Coronary artery (tissue), 2 donors: ENCODE results near the gene GRIN1.

ENCODE experiments used
- DNase-seq: peaks from one replicate; pipeline ENCODE4 v3.0.0-alpha.2; 2017; ENCODE audit warnings: low spot score
- H3K27ac ChIP-seq, 2 donors: fragments of 200-600 bp; sonication (generic); one replicate each; pipeline ENCODE4 v1.5.1; 2016 to 2019
- H3K4me3 ChIP-seq: fragments of 200-600 bp; sonication (generic); 2 replicates; pipeline ENCODE4 v1.5.1; 2016; ENCODE audit warnings: mild to moderate bottlenecking, moderate library complexity
- CTCF ChIP-seq: fragments of 200-600 bp; sonication (generic); IDR thresholded peaks from one replicate; pipeline ENCODE4 v1.5.1; 2019; ENCODE audit warnings: antibody characterized with exemption

The GRIN1 gene

DNA sequence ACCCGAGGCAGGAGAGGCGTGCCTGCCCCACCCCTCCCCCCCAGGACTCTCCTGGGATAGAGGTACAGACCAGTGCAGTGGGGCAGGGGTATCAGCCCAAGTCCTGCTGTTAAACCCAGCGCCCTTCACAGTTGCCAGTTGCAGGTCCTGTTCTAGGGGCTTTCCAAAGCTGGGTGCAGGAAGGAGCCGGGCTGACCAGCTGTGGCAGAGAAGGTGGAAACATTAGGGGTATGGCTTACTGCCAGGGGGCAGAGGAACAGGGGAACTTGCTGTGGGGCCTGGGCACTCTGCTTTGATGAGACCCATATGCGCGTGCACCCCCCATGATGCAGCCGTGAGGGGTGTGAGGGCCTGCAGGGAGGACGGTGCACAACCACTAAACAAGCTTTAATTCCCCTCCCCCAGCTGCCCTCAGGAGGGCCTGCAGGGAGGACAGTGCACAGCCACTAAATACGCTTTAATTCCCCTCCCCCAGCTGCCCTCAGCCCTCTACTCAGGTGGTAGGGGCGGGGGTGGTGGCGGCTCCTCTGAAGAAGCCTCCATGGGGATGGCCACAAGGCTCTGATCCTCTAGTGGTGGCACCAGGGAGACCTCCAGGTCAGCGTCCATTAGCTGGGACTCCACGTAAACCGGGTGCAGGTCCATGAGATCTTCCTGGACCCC is 31.7 kb downstream of the GRIN1 start:
- Histone ChIP-seq H3K4me3 (no peak overlapping the region), H3K27ac (no peak overlapping the region)
- DNase-seq = no peak
- TF ChIP-seq CTCF = no peak

DNA sequence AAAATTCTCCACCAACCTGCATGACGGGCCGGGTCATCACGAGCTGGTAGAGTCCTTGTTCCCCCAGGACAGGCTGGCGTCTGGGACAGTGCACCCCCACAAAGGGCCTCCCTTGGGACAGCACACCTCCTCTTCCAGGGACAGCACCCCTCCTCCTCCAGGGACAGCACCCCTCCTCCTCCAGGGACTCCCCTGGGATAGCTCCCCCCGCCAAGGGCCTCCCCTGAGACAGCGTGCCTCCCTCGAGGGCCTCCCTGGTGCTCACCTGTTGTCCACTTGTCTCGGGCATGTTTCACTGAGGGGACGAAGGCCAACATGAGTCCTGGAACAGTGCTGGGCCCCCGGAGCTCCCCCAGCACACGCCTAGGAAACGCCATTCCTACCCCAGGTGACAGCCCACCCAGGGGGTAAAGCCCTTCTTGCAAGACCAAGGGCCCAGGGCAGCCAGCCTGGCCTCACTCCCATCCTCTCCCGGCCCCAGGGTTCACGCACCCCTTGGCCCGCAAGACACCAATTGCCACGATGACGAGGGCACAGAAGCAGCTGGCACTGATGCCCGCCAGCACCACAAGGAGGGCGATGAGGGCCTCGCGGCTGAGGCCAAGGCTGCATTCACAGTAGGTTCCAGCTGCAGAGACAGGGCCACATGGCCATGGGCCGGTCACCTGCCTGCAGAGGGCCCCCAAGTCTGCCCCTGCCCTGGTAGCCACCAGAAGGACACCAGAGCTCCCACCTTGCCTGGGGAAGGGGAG is 32.4 kb downstream of the GRIN1 start:
- no peak for DNase-seq
- TF ChIP-seq CTCF = no peak
- H3K27ac ChIP-seq = no peak overlapping the region
- no peak overlapping the region for H3K4me3 ChIP-seq

DNA sequence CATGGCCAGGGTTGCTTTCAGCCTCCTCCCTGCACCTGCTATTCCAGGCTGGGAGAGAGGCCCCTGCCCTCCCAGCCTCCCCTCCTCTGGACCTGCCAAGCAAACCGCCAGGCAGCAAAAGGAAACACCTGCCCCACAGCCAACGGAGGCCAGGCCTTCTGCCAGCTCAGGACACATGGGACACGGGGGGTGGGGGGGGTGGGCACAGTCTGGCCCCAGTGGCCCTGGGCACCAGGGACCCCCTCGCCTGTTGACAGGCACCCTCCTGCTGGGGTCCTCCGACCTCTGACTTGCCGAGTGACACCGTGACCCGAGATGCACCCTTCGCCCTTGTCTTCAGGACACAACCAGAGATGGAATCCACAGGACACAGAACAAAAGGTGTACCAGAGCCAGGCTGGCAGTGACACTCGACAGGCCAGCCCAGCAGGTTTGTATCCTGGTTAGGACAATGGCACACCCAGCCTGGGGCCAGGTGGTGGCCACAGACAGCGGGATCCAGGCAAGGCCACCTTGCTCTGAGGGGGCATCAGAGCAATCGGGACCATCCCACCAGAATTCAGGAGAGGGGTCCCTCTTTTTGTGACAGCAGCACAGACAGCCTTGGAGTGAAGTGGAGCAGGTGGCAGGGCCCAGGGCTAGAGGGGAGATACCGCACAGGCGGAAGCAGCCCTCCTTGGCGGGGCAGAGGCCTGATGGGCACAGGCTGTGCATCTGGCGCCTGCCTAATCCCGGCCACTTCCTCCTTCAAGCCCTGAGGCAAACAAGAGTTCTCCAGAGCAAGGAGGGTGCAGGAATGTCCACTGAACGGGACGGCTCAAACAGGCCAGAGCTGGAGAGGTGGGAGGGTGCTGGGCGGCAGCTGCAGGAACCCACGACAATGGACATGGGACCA is 34.2 kb downstream of the GRIN1 start:
- no peak for DNase-seq
- no peak for TF ChIP-seq CTCF
- Histone ChIP-seq H3K27ac (no peak overlapping the region), H3K4me3 (no peak overlapping the region)

GRCh38 chr9:137173796-137174664 is 35.1 kb downstream of the GRIN1 start:
- H3K27ac ChIP-seq = no peak overlapping the region
- H3K4me3 ChIP-seq = no peak overlapping the region
- DNase-seq = no peak
- no peak for TF ChIP-seq CTCF

DNA sequence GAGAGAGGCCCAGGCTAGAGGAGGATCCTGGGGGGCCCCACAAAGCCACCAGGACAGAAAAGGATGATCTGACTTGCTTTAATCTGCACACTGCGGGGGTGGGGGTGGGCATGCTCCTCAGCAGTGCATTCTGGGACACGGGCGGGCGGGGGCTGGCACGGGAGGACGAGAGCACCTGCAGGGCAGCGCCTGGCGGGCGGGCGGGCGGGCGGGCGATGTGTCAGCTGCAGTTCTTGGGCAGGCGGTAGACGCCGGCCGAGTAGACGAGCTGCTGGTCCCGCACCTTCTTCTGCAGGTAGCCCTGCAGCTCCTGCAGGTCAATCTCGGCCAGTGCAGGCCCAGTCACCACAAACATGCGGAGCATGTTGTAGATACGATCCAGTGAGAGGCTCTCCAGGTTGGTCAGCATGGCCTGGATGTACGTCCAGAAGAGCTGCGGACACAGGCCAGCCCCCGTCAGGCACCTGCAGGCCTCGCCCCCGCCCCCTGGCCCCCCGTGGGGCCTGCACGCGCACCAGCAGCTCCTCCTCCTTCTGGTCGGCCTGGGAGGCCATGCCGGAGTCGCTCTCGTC is 35.9 kb downstream of the GRIN1 start:
- DNase-seq = no peak
- no peak overlapping the region for H3K27ac ChIP-seq

More for the DNA sequence above, 35.9 kb downstream of the GRIN1 start:
- no peak overlapping the region for H3K4me3 ChIP-seq
- TF ChIP-seq CTCF = no peak
